Stimulated activated CD8-positive, alpha-beta memory T cell treated with anti-CD3 and anti-CD28 coated beads, Interleukin-7, amount 100 ng/mL, for 48 hours (primary cell): Measurements from ENCODE around the gene SLC5A11.
"Not testable (repeated sequence)": the region's sequence is repeated elsewhere in the genome, so short reads cannot be mapped to it uniquely, and the experiment has no call there.

Experiments used
- DNase-seq, 2 donors: peaks; one replicate each; pipeline ENCODE4 v3.0.0-alpha.2; 2020; ENCODE audit warnings: low read depth in 1 of 2; ENCODE audit errors: extremely low read depth in 1 of 2

The SLC5A11 gene

DNA sequence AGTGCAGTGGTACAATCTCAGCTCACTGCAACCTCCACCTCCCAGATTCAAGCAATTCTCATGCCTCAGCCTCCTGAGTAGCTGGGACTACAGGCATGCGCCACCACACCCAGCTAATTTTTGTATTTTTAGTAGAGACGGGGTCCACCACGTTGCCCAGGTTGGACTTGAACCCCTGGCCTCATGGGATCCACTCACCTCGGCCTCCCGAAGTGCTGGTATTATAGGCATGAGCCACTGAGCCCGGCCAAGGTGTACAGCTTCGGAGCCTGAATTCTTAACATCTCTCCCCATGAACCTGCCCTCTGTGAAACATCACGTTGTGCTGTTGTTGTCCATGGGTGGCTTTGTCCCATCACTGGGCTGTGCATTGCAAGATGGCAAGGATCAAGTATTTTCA is 11.1 kb downstream of the SLC5A11 start:
- DNase-seq, result not testable (repeated sequence)

DNA sequence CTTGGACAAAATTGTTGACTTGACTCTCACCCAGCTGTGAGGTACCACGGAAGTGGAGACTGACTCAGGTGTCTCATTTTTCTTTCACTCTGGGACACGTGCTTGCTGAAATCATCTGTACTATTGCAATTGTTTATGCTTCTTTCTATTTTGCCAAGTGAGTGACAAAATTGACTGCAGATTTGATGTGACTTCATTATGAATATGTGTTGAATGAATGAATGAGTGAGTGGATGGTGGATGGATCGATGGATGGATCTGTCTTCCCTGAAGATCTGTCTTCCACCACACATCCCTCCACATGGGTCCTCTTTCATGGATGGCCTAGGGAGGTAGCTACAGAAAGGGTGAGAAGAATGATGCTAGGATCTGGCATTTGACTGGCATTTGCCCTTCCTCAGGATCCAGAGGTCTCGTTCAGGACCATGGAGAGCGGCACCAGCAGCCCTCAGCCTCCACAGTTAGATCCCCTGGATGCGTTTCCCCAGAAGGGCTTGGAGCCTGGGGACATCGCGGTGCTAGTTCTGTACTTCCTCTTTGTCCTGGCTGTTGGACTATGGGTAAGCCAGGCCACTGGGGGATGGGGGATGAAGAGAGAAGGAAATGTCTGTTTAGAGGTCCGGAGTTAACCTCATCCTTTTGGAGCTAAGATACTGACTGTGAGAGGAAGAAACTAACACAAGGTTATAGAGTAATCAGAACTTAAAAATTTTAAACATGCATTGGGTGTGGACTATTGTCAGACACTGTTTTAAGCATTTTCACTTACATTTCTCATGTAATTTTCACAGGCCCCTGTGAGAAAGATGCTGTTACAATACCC is 12.7 kb downstream of the SLC5A11 start:
- no peak for DNase-seq

DNA sequence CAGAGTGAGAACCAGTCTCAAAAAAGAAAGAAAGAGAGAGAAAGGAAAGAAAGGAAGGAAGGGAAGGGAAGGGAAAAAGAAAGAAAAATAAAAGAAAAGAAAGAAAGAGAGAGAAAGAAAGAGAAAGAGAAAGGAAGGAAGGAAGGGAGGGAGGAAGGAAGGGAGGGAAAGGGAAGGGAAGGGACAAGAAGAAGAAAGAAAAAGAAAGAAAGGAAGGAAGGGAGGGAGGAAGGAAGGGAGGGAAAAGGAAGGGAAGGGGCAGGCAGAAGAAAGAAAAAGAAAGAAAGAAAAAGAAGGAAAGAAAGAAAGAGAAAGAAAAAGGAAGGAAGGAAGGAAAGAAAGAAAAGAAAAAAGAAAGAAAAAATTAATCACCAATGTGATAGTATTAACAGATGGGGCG is 15.7 kb downstream of the SLC5A11 start:
- no peak for DNase-seq

- no peak for DNase-seq
Measured at GRCh38 chr16:24863582-24864437, 18.0 kb downstream of the SLC5A11 start.

DNA sequence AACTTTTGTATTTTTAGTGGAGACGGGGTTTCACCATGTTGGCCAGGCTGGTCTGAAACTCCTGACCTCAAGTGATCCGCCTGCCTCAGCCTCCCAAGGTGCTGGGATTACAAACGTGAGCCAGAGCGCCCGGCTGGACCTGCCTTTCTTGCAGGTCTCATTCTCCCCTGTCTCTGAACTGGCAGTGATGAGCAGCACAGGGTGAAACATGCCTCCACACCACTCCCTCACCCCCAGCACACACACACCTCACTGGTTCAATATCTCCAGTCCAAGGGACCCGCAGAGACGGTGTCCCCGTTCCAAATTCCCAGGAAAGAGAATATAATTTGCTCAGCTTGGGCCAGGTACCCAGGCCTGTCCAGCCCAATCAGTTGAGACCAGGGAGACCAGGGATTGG is 23.3 kb downstream of the SLC5A11 start:
- no peak for DNase-seq

DNA sequence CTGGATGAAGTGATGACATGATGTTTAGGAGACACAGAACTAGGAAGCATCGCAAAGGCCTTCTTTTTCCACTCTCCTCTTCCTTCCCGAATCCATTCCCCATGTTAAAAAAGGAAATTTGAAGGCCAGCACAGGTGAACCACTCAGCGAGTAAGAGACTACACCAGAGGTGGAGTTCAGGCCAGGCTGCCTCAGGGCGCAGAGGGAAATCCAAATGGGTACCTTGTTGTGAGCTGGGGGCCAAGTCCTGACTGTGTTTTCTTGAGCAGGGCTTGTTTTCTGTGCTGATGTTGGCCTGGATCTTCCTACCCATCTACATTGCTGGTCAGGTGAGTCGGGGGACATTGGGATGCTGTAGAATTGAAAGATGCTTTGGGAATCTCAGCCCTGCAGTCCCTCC is 26.1 kb downstream of the SLC5A11 start:
- no peak for DNase-seq

DNA sequence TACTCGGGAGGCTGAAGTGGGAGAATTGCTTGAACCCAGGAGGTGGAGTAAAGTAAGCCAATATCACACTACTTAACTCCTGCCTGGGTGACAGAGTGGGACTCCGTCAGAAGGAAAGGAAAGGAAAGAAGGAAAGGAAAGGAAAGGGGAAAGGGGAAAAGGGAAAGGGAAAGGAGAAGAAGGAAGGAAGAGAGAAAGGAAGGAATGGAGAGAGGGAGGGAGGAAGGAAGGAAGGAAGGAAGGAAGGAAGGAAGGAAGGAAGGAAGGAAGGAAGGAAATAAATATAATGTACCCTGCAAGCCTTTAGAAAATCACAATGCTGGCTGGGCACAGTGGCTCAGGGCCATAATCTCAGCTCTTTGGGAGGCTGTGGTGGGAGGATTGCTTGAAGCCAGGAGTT is 27.3 kb downstream of the SLC5A11 start:
- DNase-seq, result no peak

GRCh38 chr16:24875466-24875865 is 29.7 kb downstream of the SLC5A11 start:
- no peak for DNase-seq

DNA sequence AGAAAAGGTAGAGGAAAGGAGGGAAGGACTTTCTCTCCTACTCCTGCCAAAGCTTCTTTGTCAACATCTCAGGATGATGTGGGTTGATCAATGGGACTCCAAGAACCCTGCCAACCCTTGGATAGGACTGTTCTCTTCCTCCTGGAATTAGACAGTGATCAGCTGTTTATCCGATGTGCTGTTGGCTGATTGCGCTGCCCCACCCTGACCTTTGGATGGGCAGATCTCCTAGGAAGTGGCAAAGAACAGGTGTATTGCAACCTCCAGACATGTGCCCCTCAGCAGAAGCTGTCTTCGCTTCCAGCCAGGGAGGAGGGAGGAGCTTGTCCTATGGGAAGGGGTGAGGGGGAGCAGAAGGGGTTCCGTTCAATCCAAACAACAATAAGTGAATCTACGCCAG is 30.5 kb downstream of the SLC5A11 start:
- DNase-seq, result no peak

GRCh38 chr16:24879684-24880083 is 33.9 kb downstream of the SLC5A11 start:
- DNase-seq, result no peak

- no peak for DNase-seq
Measured at GRCh38 chr16:24883714-24884151, 38.0 kb downstream of the SLC5A11 start.

- no peak for DNase-seq
Measured at GRCh38 chr16:24887472-24887871, 41.7 kb downstream of the SLC5A11 start.

GRCh38 chr16:24890746-24891145 is 45.0 kb downstream of the SLC5A11 start:
- DNase-seq, result no peak

GRCh38 chr16:24896439-24896838 is 50.7 kb downstream of the SLC5A11 start:
- DNase-seq, result no peak

DNA sequence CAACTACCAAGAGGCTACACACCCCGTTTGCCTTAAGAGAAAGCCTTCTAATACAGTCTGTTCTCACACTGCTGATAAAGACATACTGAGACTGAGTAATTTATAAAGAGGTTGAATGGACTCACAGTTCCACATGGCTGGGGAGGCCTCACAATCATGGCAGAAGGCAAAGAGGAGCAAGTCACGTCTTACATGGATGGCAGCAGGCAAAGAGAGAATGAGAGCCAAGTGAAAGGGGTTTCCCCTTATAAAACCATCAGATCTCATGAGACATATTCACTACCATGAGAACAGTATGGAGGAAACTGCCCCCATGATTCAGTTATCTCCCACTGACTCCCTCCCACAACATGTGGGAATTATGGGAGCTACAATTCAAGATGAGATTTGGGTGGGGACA is 51.8 kb downstream of the SLC5A11 start:
- not testable (repeated sequence) for DNase-seq

DNA sequence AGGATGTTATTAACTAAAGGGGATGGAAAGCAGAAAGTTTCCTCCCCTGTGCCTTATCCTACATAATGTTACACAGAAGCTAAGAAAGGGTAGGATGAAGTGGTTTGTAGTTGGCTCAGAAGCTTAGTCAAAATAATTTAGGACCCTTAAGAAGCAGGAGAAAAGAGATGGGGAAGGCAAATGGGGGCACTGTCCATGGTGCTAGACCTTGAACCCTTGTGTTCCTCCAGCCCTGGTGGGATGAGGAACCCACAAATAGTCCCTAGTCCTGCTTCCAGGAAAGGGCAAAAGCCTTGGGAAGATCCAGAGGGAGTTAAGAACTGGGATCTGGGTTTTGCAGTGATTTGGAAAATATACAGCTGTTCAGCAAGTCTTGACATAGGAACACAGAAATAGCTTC is 54.5 kb downstream of the SLC5A11 start:
- DNase-seq, result no peak

DNA sequence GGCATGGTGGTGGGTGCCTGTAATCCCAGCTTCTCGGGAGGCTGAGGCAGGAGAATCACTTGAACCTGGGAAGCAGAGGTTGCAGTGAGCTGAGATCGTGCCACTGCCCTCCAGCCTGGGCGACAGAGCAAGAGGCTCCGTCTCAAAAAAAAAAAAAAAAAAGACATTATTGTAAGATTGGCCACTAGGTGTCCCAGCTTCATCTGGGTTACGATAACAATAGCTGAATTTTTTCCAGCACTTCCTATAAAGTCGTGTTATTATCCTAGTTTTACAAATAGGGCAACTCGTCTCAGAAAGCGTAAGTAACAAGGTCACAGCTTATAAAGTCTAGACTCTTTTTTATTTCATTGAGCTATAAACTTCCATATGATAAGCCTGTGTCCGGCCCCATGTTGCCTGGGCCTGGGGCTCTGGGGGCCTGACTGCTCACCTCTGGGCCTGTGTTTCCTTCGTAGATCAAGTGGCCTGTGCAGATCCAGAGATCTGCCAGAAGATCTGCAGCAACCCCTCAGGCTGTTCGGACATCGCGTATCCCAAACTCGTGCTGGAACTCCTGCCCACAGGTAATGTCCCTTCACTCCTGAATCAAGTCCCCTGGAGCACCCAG is 60.5 kb downstream of the SLC5A11 start:
- DNase-seq, result no peak

- DNase-seq, result no peak
Measured at GRCh38 chr16:24906901-24907300, 61.1 kb downstream of the SLC5A11 start.

- no peak for DNase-seq
Measured at GRCh38 chr16:24908716-24909115, 63.0 kb downstream of the SLC5A11 start.

- no peak for DNase-seq
Measured at GRCh38 chr16:24909856-24910255, 64.1 kb downstream of the SLC5A11 start.

DNA sequence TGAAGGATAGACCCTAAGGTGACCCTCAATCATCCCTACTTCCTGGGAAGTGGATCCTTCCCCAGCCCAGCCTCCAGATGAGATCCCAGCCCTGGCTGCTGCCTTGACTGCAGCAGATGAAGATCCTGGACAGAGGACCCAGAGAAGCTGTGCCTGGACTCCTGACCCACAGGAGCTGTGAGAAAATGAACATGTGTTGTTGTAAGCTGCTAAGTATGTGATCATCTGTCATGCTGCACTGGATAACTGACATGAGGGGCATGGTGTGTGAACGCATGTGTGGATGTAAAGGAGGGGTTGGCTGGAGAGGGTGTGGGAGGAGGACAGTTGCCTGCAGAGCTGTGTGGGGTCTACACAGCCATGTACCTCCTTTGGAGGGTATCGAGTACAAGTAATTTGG is 69.3 kb downstream of the SLC5A11 start:
- DNase-seq, result no peak

DNA sequence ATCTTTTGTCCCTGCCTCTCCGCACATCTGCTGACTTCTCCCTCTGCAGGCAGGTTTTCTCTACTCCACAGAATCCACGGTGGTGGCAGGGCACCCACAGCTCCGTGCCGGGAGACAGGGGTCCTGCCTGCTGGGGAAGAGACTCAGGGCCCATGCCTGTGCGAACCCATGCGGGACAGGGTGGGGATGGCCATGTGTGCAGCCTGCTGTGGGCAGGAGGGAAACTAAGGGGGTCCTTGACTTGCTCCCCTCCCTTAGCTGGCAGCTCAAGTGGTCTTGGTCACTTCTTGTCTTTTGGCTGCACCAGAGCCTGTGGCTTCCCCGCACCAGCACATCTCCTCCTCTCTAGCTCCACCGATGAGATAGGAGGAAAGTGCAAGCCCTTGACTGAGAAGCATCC is 69.8 kb downstream of the SLC5A11 start:
- DNase-seq, result no peak
